CD4-positive, alpha-beta T cell treated with Interleukin-4 for 1 hour (primary cell): Measurements from ENCODE around the gene S100A2.
"Not testable (repeated sequence)": the region's sequence is repeated elsewhere in the genome, so short reads cannot be mapped to it uniquely, and the experiment has no call there.

Experiments
- DNase-seq, 2 donors: peaks; one replicate each; pipeline ENCODE4 v3.0.0-alpha.2; 2020 to 2022

The S100A2 gene

GRCh38 chr1:153527023-153527682 is 38.5 kb downstream of the S100A2 start:
- DNase-seq: no peak

GRCh38 chr1:153526132-153526543 is 39.5 kb downstream of the S100A2 start:
- DNase-seq: no peak

- no peak for DNase-seq
Measured at GRCh38 chr1:153525088-153525728, 40.4 kb downstream of the S100A2 start.

GRCh38 chr1:153522353-153523048 is 43.1 kb downstream of the S100A2 start:
- not testable (repeated sequence) for DNase-seq

- not testable (repeated sequence) for DNase-seq
Measured at GRCh38 chr1:153521808-153522207, 43.8 kb downstream of the S100A2 start.

- no peak for DNase-seq
Measured at GRCh38 chr1:153520818-153521476, 44.7 kb downstream of the S100A2 start.

GRCh38 chr1:153520137-153520691 is 45.4 kb downstream of the S100A2 start:
- not testable (repeated sequence) for DNase-seq

- DNase-seq: no peak
Measured at GRCh38 chr1:153519242-153519641, 46.4 kb downstream of the S100A2 start.

- DNase-seq: peak in 1 of 2 donors; percentile 30
Measured at GRCh38 chr1:153515504-153516394, 49.9 kb downstream of the S100A2 start.

GRCh38 chr1:153513666-153514065 is 52.0 kb downstream of the S100A2 start:
- no peak for DNase-seq

GRCh38 chr1:153513023-153513422 is 52.6 kb downstream of the S100A2 start:
- DNase-seq: no peak
